Stimulated activated CD8-positive, alpha-beta memory T cell treated with anti-CD3 and anti-CD28 coated beads, Interleukin-12 subunit alpha, Interleukin-12 subunit beta, amount 100 ng/mL, for 4 hours (primary cell): Measurements from ENCODE around the gene ADCY2.

Experiments used
- DNase-seq: peaks from one replicate; pipeline ENCODE4 v3.0.0-alpha.2; 2020; ENCODE audit warnings: low read depth

ADCY2 gene

GRCh38 chr5:7395947-7396712 is at the start of gene ADCY2:
Gene ADCY2, plus strand, starts transcription at chr5:7396138. Its CDS starts 159 bp downstream, at chr5:7396297.
- DNase-seq, result no peak

GRCh38 chr5:7347377-7347776 is 48.6 kb upstream of the ADCY2 start:
- DNase-seq, result no peak

GRCh38 chr5:7348168-7348854 is 47.6 kb upstream of the ADCY2 start:
- DNase-seq, result no peak

GRCh38 chr5:7361593-7361992 is 34.3 kb upstream of the ADCY2 start:
- DNase-seq, result no peak

- no peak for DNase-seq
Observed at GRCh38 chr5:7363067-7363677, 32.8 kb upstream of the ADCY2 start.

GRCh38 chr5:7364226-7364875 is 31.6 kb upstream of the ADCY2 start:
- DNase-seq, result no peak

- no peak for DNase-seq
Observed at GRCh38 chr5:7367780-7368179, 28.2 kb upstream of the ADCY2 start.

- no peak for DNase-seq
Observed at GRCh38 chr5:7372399-7372798, 23.5 kb upstream of the ADCY2 start.

GRCh38 chr5:7374186-7374585 is 21.8 kb upstream of the ADCY2 start:
- DNase-seq, result no peak

- no peak for DNase-seq
Observed at GRCh38 chr5:7375457-7375856, 20.5 kb upstream of the ADCY2 start.

- no peak for DNase-seq
Observed at GRCh38 chr5:7376871-7377270, 19.1 kb upstream of the ADCY2 start.

- DNase-seq, result no peak
Observed at GRCh38 chr5:7377761-7378160, 18.2 kb upstream of the ADCY2 start.

GRCh38 chr5:7382588-7382987 is 13.3 kb upstream of the ADCY2 start:
- no peak for DNase-seq

GRCh38 chr5:7385681-7386080 is 10.3 kb upstream of the ADCY2 start:
- DNase-seq, result no peak

- no peak for DNase-seq
Observed at GRCh38 chr5:7388553-7388952, 7.4 kb upstream of the ADCY2 start.

GRCh38 chr5:7391215-7391614 is 4.7 kb upstream of the ADCY2 start:
- no peak for DNase-seq

GRCh38 chr5:7391814-7392692 is 3.9 kb upstream of the ADCY2 start:
- DNase-seq, result no peak

- DNase-seq, result no peak
Observed at GRCh38 chr5:7392693-7393024, 3.3 kb upstream of the ADCY2 start.

GRCh38 chr5:7393921-7394799 is 1.8 kb upstream of the ADCY2 start:
- DNase-seq, result no peak

GRCh38 chr5:7394889-7395431 is 978 bp upstream of the ADCY2 start:
- DNase-seq, result no peak
